Measurements from ENCODE around the gene LMBRD1.

The LMBRD1 gene

GRCh38 chr6:69630767-69631166, 166.0 kb downstream of the LMBRD1 start:
- H3K4me1 ChIP-seq (ENCODE audit: control insufficient read depth, insufficient read depth, low read depth, low read length) = peaks cover 2% of the 10 kb centered on the region
- H3K9ac ChIP-seq (ENCODE audit: low read length) = no peak overlapping the region
- H3K14ac ChIP-seq (ENCODE audit: low read length in 2 of 2) = no peak overlapping the region
- no peak overlapping the region for H3K4me2 ChIP-seq (ENCODE audit: low read length, poor library complexity, severe bottlenecking)
- H3K27ac ChIP-seq (ENCODE audit: low read length, poor library complexity, severe bottlenecking) = no peak overlapping the region
- no peak overlapping the region for H2BK120ac ChIP-seq (ENCODE audit: low read depth, low read length)
- no peak overlapping the region for H3K23ac ChIP-seq (ENCODE audit: low read length in 2 of 2)
- H3K18ac ChIP-seq (ENCODE audit: low read depth in 1 of 2, low read length in 2 of 2) = no peak overlapping the region
- H2BK15ac ChIP-seq (ENCODE audit: low read depth, poor library complexity, severe bottlenecking) = no peak overlapping the region
- H2BK12ac ChIP-seq (ENCODE audit: low read length in 2 of 2) = no peak overlapping the region
- no CpG with 5 or more reads among the region's 1 CpG for whole genome bisulfite sequencing
- no peak overlapping the region for H3K4me3 ChIP-seq (ENCODE audit: insufficient read depth in 1 of 2, low read depth in 1 of 2, low read length in 2 of 2)
- DNase-seq = no peak
- H3K9me3 ChIP-seq (ENCODE audit: control insufficient read depth, low read length) = no peaks in the 10 kb centered on the region
- no peak overlapping the region for H2AFZ ChIP-seq (ENCODE audit: low read depth, low read length)
- H4K8ac ChIP-seq (ENCODE audit: low read length) = no peak overlapping the region
- no peak overlapping the region for H2AK5ac ChIP-seq (ENCODE audit: low read length, severe bottlenecking)
- no peak overlapping the region for H4K91ac ChIP-seq (ENCODE audit: low read length)
- no peaks in the 10 kb centered on the region for H3K27me3 ChIP-seq (ENCODE audit: control insufficient read depth in 1 of 2, insufficient read depth in 1 of 2, low read length in 2 of 2)
- H2BK5ac ChIP-seq (ENCODE audit: low read depth, low read length, poor library complexity, severe bottlenecking) = no peak overlapping the region
- H3K36me3 ChIP-seq (ENCODE audit: control insufficient read depth in 1 of 2, insufficient read depth in 2 of 2, low read depth in 1 of 2, low read length in 2 of 2) = no peaks in the 10 kb centered on the region
- H3K4ac ChIP-seq (ENCODE audit: low read depth in 1 of 2, low read length in 2 of 2) = no peak overlapping the region
- no peaks in the 10 kb centered on the region for H3K79me1 ChIP-seq (replicated peaks; ENCODE audit: low read length, poor library complexity, severe bottlenecking)

- no peak overlapping the region for H2AFZ ChIP-seq (ENCODE audit: low read depth, low read length)
- H3K4me1 ChIP-seq (ENCODE audit: control insufficient read depth, insufficient read depth, low read depth, low read length) = peaks cover 2% of the 10 kb centered on the region
Measured at GRCh38 chr6:69627625-69628024, 169.2 kb downstream of the LMBRD1 start.

GRCh38 chr6:69624944-69625343, 171.9 kb downstream of the LMBRD1 start:
- H3K9me3 ChIP-seq (ENCODE audit: control insufficient read depth, low read length) = no peaks in the 10 kb centered on the region
- H3K4me3 ChIP-seq (ENCODE audit: insufficient read depth in 1 of 2, low read depth in 1 of 2, low read length in 2 of 2) = no peak overlapping the region
- peak; percentile 38 for DNase-seq
- H3K4ac ChIP-seq (ENCODE audit: low read depth in 1 of 2, low read length in 2 of 2) = no peak overlapping the region
- no peak overlapping the region for H2BK15ac ChIP-seq (ENCODE audit: low read depth, poor library complexity, severe bottlenecking)
- no peaks in the 10 kb centered on the region for H3K79me1 ChIP-seq (replicated peaks; ENCODE audit: low read length, poor library complexity, severe bottlenecking)
- H3K9ac ChIP-seq (ENCODE audit: low read length) = no peak overlapping the region
- H2BK5ac ChIP-seq (ENCODE audit: low read depth, low read length, poor library complexity, severe bottlenecking) = no peak overlapping the region
- H3K27ac ChIP-seq (ENCODE audit: low read length, poor library complexity, severe bottlenecking) = no peak overlapping the region
- no peak overlapping the region for H2BK12ac ChIP-seq (ENCODE audit: low read length in 2 of 2)
- H2BK120ac ChIP-seq (ENCODE audit: low read depth, low read length) = no peak overlapping the region
- H3K23ac ChIP-seq (ENCODE audit: low read length in 2 of 2) = no peak overlapping the region
- no peak overlapping the region for H4K8ac ChIP-seq (ENCODE audit: low read length)
- no peaks in the 10 kb centered on the region for H3K27me3 ChIP-seq (ENCODE audit: control insufficient read depth in 1 of 2, insufficient read depth in 1 of 2, low read length in 2 of 2)
- no peak overlapping the region for H4K91ac ChIP-seq (ENCODE audit: low read length)
- no peak overlapping the region for H3K18ac ChIP-seq (ENCODE audit: low read depth in 1 of 2, low read length in 2 of 2)
- H3K14ac ChIP-seq (ENCODE audit: low read length in 2 of 2) = no peak overlapping the region
- no peaks in the 10 kb centered on the region for H3K36me3 ChIP-seq (ENCODE audit: control insufficient read depth in 1 of 2, insufficient read depth in 2 of 2, low read depth in 1 of 2, low read length in 2 of 2)
- no peak overlapping the region for H2AFZ ChIP-seq (ENCODE audit: low read depth, low read length)
- no peaks in the 10 kb centered on the region for H3K4me1 ChIP-seq (ENCODE audit: control insufficient read depth, insufficient read depth, low read depth, low read length)
- WGBS = 40% methylated on average over 1 of the region's 2 CpGs
- no peak overlapping the region for H2AK5ac ChIP-seq (ENCODE audit: low read length, severe bottlenecking)
- H3K4me2 ChIP-seq (ENCODE audit: low read length, poor library complexity, severe bottlenecking) = no peak overlapping the region

More at GRCh38 chr6:69627625-69628024, 169.2 kb downstream of the LMBRD1 start:
- H3K4me2 ChIP-seq (ENCODE audit: low read length, poor library complexity, severe bottlenecking) = no peak overlapping the region
- H3K36me3 ChIP-seq (ENCODE audit: control insufficient read depth in 1 of 2, insufficient read depth in 2 of 2, low read depth in 1 of 2, low read length in 2 of 2) = no peaks in the 10 kb centered on the region
- H3K4ac ChIP-seq (ENCODE audit: low read depth in 1 of 2, low read length in 2 of 2) = no peak overlapping the region
- no peak overlapping the region for H3K23ac ChIP-seq (ENCODE audit: low read length in 2 of 2)
- H4K8ac ChIP-seq (ENCODE audit: low read length) = no peak overlapping the region
- H3K4me3 ChIP-seq (ENCODE audit: insufficient read depth in 1 of 2, low read depth in 1 of 2, low read length in 2 of 2) = no peak overlapping the region
- H2BK5ac ChIP-seq (ENCODE audit: low read depth, low read length, poor library complexity, severe bottlenecking) = no peak overlapping the region
- no peak overlapping the region for H2AK5ac ChIP-seq (ENCODE audit: low read length, severe bottlenecking)
- no peaks in the 10 kb centered on the region for H3K79me1 ChIP-seq (replicated peaks; ENCODE audit: low read length, poor library complexity, severe bottlenecking)
- H2BK120ac ChIP-seq (ENCODE audit: low read depth, low read length) = no peak overlapping the region
- no peak overlapping the region for H3K9ac ChIP-seq (ENCODE audit: low read length)
- no peak overlapping the region for H4K91ac ChIP-seq (ENCODE audit: low read length)
- H3K9me3 ChIP-seq (ENCODE audit: control insufficient read depth, low read length) = no peaks in the 10 kb centered on the region
- 71% methylated on average over 1 of the region's 1 CpG for WGBS
- DNase-seq = no peak
- no peak overlapping the region for H2BK15ac ChIP-seq (ENCODE audit: low read depth, poor library complexity, severe bottlenecking)
- H2BK12ac ChIP-seq (ENCODE audit: low read length in 2 of 2) = no peak overlapping the region
- no peak overlapping the region for H3K14ac ChIP-seq (ENCODE audit: low read length in 2 of 2)
- no peak overlapping the region for H3K27ac ChIP-seq (ENCODE audit: low read length, poor library complexity, severe bottlenecking)
- no peaks in the 10 kb centered on the region for H3K27me3 ChIP-seq (ENCODE audit: control insufficient read depth in 1 of 2, insufficient read depth in 1 of 2, low read length in 2 of 2)
- no peak overlapping the region for H3K18ac ChIP-seq (ENCODE audit: low read depth in 1 of 2, low read length in 2 of 2)
